ENCODE results near the gene DAAM2. TPM values are rescaled to one million over a fixed set of nuclear protein-coding genes. Genes with fewer than 3 reads are reported as not detected.

DAAM2 gene
- polyA plus RNA-seq, 1 of the 3 experiments (the other 2 are of a cell fraction) = 0.20 TPM

DNA sequence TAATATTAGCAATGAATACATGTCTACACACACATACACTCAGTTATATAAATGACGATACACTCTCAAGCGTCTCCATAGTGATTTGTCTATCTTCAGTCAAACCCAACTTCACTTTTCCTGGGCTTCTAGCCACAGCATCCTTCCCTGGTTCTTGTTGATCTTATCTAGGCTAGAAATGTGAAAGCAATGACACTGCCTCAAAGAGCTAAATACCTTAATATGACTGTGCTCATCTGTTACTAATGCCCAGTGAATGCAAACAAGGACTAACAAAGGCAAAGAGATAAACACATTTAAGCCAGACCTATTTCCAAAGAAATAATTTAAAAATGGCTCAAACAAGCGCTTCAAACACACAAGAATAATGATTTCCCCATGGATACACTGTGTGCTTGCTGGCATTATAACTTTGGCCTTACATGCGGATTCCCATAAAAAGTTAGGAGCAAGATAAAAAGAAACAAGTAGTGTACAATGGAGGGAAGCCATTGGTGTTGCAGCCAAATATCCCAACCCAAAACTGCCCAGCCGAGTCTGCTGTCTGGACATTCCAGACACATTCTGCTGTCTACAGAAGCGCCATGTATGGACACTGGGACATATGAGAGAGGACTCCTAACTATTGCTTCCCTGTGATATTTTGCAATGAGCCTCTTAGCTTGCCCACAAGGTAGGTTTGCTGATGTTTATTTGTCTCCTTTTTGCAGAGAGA, 19.5 kb upstream of the DAAM2 start:
- Histone ChIP-seq H3K9ac (no peak overlapping the region), H3F3A (replicated peaks; ENCODE audit: insufficient read depth) (no peaks in the 10 kb centered on the region), H4K20me1 (ENCODE audit: insufficient read depth) (no peaks in the 10 kb centered on the region), H3K4me3 (ENCODE audit: low read depth in 2 of 2, low read length in 1 of 2) (no peak overlapping the region), H3K27me3 (ENCODE audit: insufficient read depth) (no peaks in the 10 kb centered on the region), H2AFZ (ENCODE audit: low read depth) (no peak overlapping the region), H3K4me1 (ENCODE audit: control insufficient read depth in 1 of 2, insufficient read depth in 2 of 2, low read depth in 1 of 2, low read length in 1 of 2) (peaks cover 0 to 2% of the 10 kb centered on the region in 2 experiments; a peak in 1 of 4 replicates), H3K9me2 (no peaks in the 10 kb centered on the region), H3K79me2 (ENCODE audit: insufficient read depth) (no peaks in the 10 kb centered on the region), H3K9me3 (no peaks in the 10 kb centered on the region), H3K4me2 (no peak overlapping the region), H3K36me3 (replicated peaks in 1 of 2; ENCODE audit: control insufficient read depth in 1 of 2, insufficient read depth in 2 of 2, low read length in 1 of 2) (no peaks in the 10 kb centered on the region), H3K27ac (ENCODE audit: low read depth in 2 of 2, low read length in 1 of 2) (no peak overlapping the region)
- 39% methylated on average over 6 of the region's 6 CpGs for WGBS (ENCODE audit: low lambda C conversion rate)
- no peak for TF ChIP-seq NFIC (IDR thresholded peaks at IDR 0.05; ENCODE audit: borderline replicate concordance)
- TF ChIP-seq FOSL2 (IDR thresholded peaks at IDR 0.05; ENCODE audit: borderline replicate concordance, low read depth) = no peak
- TF ChIP-seq, protein P1, sequence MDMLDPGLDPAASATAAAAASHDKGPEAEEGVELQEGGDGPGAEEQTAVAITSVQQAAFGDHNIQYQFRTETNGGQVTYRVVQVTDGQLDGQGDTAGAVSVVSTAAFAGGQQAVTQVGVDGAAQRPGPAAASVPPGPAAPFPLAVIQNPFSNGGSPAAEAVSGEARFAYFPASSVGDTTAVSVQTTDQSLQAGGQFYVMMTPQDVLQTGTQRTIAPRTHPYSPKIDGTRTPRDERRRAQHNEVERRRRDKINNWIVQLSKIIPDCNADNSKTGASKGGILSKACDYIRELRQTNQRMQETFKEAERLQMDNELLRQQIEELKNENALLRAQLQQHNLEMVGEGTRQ (IDR thresholded peaks at IDR 0.05; ENCODE audit: borderline replicate concordance, low read depth, low read length) = no peak
- ChIA-PET CTCF (interaction anchor here (1.1 to 1.2 kb wide), 2 partner anchors 11 to 396 kb away, joined by 3 read pairs; no protein-coding TSS in a partner anchor), POLR2A (no interaction called here)
- no peak for DNase-seq

DNA sequence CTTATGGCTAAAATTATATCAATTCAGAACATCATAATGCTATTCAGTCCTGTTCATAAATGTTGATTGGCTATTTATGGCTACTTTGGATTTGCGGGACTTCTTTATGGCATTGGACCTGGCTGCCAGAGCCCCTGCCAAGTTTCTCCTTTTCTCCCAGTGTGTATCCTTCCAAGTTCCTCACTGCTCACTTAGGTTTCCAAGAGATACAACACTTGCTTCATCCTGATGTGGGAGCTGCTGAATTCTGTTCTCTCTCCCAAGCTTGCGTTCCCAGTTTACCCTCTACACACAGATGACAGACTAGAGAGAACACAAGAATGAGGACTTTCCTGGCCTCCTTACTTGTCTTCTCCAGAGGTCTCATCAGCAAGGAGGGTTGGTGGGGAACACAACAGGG, 18.4 kb upstream of the DAAM2 start:
- Histone ChIP-seq H3K79me2 (ENCODE audit: insufficient read depth) (no peaks in the 10 kb centered on the region), H3K4me2 (no peak overlapping the region), H3K9me3 (no peaks in the 10 kb centered on the region), H3K4me3 (ENCODE audit: low read depth in 2 of 2, low read length in 1 of 2) (no peak overlapping the region), H3K27me3 (ENCODE audit: insufficient read depth) (no peaks in the 10 kb centered on the region), H3K36me3 (replicated peaks in 1 of 2; ENCODE audit: control insufficient read depth in 1 of 2, insufficient read depth in 2 of 2, low read length in 1 of 2) (no peaks in the 10 kb centered on the region), H3K4me1 (ENCODE audit: control insufficient read depth in 1 of 2, insufficient read depth in 2 of 2, low read depth in 1 of 2, low read length in 1 of 2) (peaks cover 0 to 12% of the 10 kb centered on the region in 2 experiments; a peak in 1 of 4 replicates), H2AFZ (ENCODE audit: low read depth) (no peak overlapping the region), H3F3A (replicated peaks; ENCODE audit: insufficient read depth) (no peaks in the 10 kb centered on the region), H3K27ac (ENCODE audit: low read depth in 2 of 2, low read length in 1 of 2) (no peak overlapping the region), H4K20me1 (ENCODE audit: insufficient read depth) (no peaks in the 10 kb centered on the region), H3K9me2 (no peaks in the 10 kb centered on the region), H3K9ac (no peak overlapping the region)
- DNase-seq = no peak
- TF ChIP-seq, protein P2, sequence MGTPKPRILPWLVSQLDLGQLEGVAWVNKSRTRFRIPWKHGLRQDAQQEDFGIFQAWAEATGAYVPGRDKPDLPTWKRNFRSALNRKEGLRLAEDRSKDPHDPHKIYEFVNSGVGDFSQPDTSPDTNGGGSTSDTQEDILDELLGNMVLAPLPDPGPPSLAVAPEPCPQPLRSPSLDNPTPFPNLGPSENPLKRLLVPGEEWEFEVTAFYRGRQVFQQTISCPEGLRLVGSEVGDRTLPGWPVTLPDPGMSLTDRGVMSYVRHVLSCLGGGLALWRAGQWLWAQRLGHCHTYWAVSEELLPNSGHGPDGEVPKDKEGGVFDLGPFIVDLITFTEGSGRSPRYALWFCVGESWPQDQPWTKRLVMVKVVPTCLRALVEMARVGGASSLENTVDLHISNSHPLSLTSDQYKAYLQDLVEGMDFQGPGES (IDR thresholded peaks at IDR 0.05; ENCODE audit: low read depth, low read length) = no peak
- no peak for TF ChIP-seq RXRA (IDR thresholded peaks at IDR 0.05; ENCODE audit: borderline replicate concordance, low read depth)
- TF ChIP-seq, protein P1 (IDR thresholded peaks at IDR 0.05; ENCODE audit: borderline replicate concordance, low read depth, low read length) = no peak
- TF ChIP-seq, protein P3, sequence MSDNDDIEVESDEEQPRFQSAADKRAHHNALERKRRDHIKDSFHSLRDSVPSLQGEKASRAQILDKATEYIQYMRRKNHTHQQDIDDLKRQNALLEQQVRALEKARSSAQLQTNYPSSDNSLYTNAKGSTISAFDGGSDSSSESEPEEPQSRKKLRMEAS (IDR thresholded peaks at IDR 0.05; ENCODE audit: low read depth) = no peak
- no peak for TF ChIP-seq RFX5 (IDR thresholded peaks at IDR 0.05; ENCODE audit: low read length)
- no peak for TF ChIP-seq FOSL2 (IDR thresholded peaks at IDR 0.05; ENCODE audit: borderline replicate concordance, low read depth)
- no peak for TF ChIP-seq SIN3A (IDR thresholded peaks at IDR 0.05; ENCODE audit: borderline replicate concordance, low read depth, low read length)
- TF ChIP-seq, protein P4, sequence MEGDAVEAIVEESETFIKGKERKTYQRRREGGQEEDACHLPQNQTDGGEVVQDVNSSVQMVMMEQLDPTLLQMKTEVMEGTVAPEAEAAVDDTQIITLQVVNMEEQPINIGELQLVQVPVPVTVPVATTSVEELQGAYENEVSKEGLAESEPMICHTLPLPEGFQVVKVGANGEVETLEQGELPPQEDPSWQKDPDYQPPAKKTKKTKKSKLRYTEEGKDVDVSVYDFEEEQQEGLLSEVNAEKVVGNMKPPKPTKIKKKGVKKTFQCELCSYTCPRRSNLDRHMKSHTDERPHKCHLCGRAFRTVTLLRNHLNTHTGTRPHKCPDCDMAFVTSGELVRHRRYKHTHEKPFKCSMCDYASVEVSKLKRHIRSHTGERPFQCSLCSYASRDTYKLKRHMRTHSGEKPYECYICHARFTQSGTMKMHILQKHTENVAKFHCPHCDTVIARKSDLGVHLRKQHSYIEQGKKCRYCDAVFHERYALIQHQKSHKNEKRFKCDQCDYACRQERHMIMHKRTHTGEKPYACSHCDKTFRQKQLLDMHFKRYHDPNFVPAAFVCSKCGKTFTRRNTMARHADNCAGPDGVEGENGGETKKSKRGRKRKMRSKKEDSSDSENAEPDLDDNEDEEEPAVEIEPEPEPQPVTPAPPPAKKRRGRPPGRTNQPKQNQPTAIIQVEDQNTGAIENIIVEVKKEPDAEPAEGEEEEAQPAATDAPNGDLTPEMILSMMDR (IDR thresholded peaks at IDR 0.05) = no peak
- no peak for TF ChIP-seq YY1 (IDR thresholded peaks at IDR 0.05; ENCODE audit: low read depth)
- TF ChIP-seq, protein P5, sequence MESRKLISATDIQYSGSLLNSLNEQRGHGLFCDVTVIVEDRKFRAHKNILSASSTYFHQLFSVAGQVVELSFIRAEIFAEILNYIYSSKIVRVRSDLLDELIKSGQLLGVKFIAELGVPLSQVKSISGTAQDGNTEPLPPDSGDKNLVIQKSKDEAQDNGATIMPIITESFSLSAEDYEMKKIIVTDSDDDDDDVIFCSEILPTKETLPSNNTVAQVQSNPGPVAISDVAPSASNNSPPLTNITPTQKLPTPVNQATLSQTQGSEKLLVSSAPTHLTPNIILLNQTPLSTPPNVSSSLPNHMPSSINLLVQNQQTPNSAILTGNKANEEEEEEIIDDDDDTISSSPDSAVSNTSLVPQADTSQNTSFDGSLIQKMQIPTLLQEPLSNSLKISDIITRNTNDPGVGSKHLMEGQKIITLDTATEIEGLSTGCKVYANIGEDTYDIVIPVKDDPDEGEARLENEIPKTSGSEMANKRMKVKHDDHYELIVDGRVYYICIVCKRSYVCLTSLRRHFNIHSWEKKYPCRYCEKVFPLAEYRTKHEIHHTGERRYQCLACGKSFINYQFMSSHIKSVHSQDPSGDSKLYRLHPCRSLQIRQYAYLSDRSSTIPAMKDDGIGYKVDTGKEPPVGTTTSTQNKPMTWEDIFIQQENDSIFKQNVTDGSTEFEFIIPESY (IDR thresholded peaks at IDR 0.05; ENCODE audit: borderline replicate concordance, low read depth) = no peak
- TF ChIP-seq FOXM1 (IDR thresholded peaks at IDR 0.05; ENCODE audit: low read depth) = no peak
- TF ChIP-seq TCF12 (IDR thresholded peaks at IDR 0.05) = no peak
- WGBS (ENCODE audit: low lambda C conversion rate) = 86% methylated on average over 2 of the region's 2 CpGs
- POLR2A ChIA-PET = no interaction called here
- CTCF ChIA-PET = interaction anchor here (1.1 to 1.2 kb wide), 2 partner anchors 10 to 397 kb away, joined by 3 read pairs; no protein-coding TSS in a partner anchor
